Measurements from ENCODE around the gene IL32.

- TF ChIP-seq CTCF (IDR thresholded peaks at IDR 0.05), result no peak
- no peak for TF ChIP-seq EZH2 (IDR thresholded peaks at IDR 0.05)
- TF ChIP-seq EZH2phosphoT487 (IDR thresholded peaks at IDR 0.05), result no peak
Measured at GRCh38 chr16:3062553-3062952, 2.9 kb upstream of the IL32 start.

All from neural progenitor cell (in vitro differentiated cells).